AG10803 (cell line): ENCODE measurements around the gene MND1.
A peak's percentile ranks its signal among the peaks of the same experiment; 100 is the strongest.

Source experiments
- DNase-seq: peaks from one replicate; pipeline ENCODE4 v3.0.0; 2010; ENCODE audit warnings: low read depth
- H3K4me3 ChIP-seq: 2 replicates; pipeline ENCODE4 v1.5.1; 2011; ENCODE audit warnings: mild to moderate bottlenecking, low read length, control low read depth
- TF ChIP-seq, protein P1 (sequence below): conservative IDR thresholded peaks from 2 replicates; pipeline ENCODE4 v1.5.1; 2011; ENCODE audit warnings: mild to moderate bottlenecking, low read length, control low read depth, inconsistent platforms

The MND1 gene

DNA sequence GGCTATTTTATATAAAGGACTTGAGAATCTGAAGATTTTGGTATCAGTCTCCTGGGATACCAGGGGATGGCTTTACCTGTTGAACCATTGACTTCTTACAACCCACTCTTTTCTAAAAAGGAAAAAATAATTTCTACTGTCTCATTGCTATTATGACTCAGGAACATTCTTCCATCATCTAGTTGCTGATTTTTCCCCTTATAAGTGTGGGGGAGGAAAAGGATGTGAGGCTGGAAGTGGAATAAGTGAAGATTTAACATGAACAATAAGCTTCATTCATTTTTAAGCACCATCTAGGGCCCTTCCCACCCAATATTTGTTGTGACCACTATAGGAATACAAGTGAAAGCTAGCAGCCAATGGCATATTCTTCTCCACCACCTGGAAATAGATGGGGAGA lies 10.6 kb upstream of the MND1 start:
- H3K4me3 ChIP-seq: no peak overlapping the region
- DNase-seq: no peak
- TF ChIP-seq, protein P1, sequence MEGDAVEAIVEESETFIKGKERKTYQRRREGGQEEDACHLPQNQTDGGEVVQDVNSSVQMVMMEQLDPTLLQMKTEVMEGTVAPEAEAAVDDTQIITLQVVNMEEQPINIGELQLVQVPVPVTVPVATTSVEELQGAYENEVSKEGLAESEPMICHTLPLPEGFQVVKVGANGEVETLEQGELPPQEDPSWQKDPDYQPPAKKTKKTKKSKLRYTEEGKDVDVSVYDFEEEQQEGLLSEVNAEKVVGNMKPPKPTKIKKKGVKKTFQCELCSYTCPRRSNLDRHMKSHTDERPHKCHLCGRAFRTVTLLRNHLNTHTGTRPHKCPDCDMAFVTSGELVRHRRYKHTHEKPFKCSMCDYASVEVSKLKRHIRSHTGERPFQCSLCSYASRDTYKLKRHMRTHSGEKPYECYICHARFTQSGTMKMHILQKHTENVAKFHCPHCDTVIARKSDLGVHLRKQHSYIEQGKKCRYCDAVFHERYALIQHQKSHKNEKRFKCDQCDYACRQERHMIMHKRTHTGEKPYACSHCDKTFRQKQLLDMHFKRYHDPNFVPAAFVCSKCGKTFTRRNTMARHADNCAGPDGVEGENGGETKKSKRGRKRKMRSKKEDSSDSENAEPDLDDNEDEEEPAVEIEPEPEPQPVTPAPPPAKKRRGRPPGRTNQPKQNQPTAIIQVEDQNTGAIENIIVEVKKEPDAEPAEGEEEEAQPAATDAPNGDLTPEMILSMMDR: no peak

DNA sequence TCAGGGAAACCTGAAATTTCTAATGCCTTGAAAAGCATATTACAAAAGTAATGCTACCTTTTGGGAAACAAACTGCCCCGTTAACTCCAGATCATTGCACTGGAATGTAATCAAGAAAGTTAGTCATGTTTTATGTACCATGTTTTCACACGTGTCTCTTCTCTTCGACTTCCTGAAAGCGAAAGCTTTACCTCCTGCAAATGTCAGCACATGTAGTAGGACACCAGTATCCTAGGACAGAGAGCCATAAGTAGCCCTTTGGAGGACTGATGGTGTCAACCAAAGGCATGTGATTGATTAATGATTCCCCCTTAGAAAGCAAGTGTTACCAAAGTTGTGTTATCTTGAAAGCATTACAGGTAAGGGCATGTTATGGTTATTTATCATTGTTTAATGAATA lies 8.8 kb upstream of the MND1 start:
- H3K4me3 ChIP-seq: no peak overlapping the region
- TF ChIP-seq, protein P1: no peak
- peak; percentile 13 for DNase-seq

DNA sequence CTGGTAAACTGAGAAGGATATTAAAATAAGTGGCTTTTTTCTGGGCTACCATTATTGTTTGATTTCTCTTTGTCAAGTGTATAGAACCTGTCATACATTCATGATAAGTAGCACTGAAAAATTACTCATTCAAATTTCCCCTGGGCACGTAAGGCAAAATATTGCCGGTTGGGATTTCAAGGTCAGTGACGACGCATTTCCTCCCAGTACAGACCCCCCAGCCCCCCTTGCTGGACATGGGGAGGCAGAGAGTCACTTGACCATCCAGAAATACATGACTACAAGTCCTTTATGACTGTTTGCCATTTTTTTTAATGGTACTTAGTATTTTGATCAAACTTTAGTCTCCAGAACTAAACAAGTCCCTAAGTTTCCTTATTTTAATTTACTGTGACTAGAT lies 6.8 kb upstream of the MND1 start:
- no peak overlapping the region for H3K4me3 ChIP-seq
- no peak for DNase-seq
- TF ChIP-seq, protein P1: no peak

DNA sequence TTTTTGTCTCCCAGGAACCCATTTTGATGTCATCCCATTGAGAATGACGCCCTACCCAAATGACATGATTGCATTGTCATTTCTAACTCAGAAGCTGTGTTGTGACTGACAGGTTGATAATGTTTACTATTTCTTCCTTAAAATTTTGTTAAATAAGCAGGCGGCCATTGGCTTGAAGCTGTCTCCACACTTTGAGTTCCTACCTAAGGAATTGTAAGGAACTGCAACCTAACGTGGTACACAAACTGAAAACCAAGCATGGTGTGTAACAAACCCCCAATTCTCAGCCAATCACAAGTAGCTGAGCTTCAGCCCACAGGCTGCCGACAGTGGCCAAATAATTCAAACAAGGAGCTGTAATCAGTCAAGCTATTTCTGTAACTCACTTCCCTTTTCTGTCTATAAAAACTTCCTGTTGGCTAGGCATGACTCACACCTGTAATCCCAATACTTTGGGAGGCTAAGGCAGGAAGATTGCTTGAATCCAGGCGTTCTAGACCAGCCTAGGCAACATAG lies 2.9 kb upstream of the MND1 start:
- TF ChIP-seq, protein P1: no peak
- DNase-seq: peak; percentile 42
- no peak overlapping the region for H3K4me3 ChIP-seq

DNA sequence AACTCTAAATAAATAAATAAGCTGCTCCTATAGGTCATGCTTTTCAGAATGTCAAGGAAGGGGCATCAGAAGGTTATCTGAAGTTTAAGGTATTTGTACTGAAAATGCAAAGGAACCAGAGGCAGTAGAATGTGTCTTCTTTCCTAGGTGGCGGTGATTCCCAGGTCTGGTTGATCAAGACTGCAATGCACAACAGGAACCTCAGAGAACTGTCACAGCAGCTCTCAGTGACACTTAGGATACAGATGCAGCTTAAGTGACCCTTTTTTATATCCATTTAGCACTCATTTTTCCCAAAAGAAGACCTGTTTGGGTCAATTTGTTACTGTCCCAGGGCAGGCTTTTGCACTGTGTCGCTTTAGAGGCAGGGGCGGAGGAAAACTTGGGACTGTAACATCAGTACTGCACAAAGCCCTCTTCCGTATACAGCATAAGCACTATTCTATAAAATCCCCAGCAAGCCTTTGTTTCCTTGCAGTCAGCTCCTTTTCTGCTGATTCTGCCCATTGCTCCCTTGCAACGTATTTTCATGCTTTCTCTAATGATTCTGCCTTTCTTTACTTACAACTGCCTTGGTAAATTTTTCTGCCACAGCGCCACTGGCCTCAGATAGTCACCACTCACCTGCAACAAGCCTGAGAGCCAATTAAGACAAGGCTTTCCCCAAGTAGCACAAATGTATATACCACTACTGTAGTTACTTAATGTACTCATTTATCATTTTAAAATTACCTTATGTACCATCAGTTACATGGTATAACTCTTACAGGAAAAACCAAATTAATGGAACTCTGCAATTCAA lies 1.5 kb upstream of the MND1 start:
- no peak overlapping the region for H3K4me3 ChIP-seq
- DNase-seq: no peak
- TF ChIP-seq, protein P1: no peak

DNA sequence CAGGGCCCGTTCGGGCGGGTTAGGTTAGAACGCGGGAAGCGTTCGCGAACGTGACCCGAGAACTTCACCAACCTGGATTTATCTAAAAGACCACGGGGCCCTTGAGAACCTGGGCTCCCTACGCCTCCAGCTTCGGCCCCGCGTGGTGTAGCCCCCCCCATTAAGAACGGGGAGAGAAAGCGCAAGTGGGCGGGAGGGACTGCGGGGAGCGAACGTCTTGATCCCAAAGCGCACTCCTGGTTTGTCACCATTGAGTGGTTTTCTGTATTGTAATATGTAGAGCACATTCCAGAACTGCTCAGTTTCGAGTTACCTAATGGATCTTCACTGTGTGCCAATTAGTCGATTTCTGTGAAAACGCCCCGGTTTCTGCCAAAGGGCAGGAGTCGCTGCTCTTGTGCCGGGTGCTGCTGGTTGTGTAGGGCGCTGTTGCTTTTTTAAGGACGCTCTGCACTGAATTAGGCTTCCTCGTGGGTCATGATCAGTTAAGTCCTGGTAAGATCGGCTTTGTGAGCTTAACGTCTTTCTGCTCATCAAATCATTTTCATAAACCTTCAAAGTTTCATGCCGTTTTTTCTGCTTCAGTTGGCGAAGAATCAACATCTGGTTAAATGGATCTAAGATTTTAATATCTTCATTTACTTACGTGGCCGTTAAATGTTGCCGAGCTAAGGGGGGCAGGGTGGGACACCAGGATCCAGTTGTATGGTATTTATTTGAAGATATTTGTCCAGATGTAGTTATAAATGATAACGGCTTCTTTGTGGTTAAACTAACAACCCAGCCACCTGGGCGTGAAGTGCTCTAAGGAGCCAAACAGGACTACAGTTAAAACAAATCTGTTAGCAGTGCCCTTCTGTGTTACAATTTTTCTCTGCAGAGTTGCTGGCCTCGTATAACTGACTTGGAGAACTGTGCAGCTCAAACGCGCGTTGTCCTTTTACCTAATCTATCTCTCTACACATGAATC lies 809 bp downstream of the MND1 start:
- peak; percentile 67 for DNase-seq
- H3K4me3 ChIP-seq: peak overlapping the region; percentile 79

More for the DNA sequence above, 809 bp downstream of the MND1 start:
- TF ChIP-seq, protein P1: peak; percentile 26
